ENCODE measurements around the gene RNF5.
"Not testable (repeated sequence)": the region's sequence is repeated elsewhere in the genome, so short reads cannot be mapped to it uniquely, and the experiment has no call there.

Gene RNF5

GRCh38 chr6:32189742-32190053, 11.5 kb downstream of the RNF5 start:
- DNase-seq (ENCODE audit: low spot score) = no peak

GRCh38 chr6:32190054-32190851, 12.0 kb downstream of the RNF5 start, which contains the start of gene PBX2:
Gene PBX2 (minus strand): TSS chr6:32190202. CDS start chr6:32189915, 287 bp downstream.
- peak; percentile 96 for DNase-seq (ENCODE audit: low spot score)

- no peak for DNase-seq (ENCODE audit: low spot score)
Measured at GRCh38 chr6:32190911-32191677, 12.9 kb downstream of the RNF5 start.

GRCh38 chr6:32191696-32192607, 13.7 kb downstream of the RNF5 start:
- no peak for DNase-seq (ENCODE audit: low spot score)

GRCh38 chr6:32192608-32193039, 14.4 kb downstream of the RNF5 start, which contains the start of gene GPSM3:
Gene GPSM3 (minus strand): TSS chr6:32192643. CDS start chr6:32192513, 130 bp downstream.
- no peak for DNase-seq (ENCODE audit: low spot score)

- DNase-seq (ENCODE audit: low spot score) = not testable (repeated sequence)
Measured at GRCh38 chr6:32193096-32193495, 14.9 kb downstream of the RNF5 start.

GRCh38 chr6:32194388-32194787, 16.2 kb downstream of the RNF5 start:
- DNase-seq (ENCODE audit: low spot score) = no peak

GRCh38 chr6:32194825-32195651, 16.8 kb downstream of the RNF5 start:
- DNase-seq (ENCODE audit: low spot score) = no peak

- DNase-seq (ENCODE audit: low spot score) = peak; percentile 100
Measured at GRCh38 chr6:32195652-32195901, 17.4 kb downstream of the RNF5 start.

GRCh38 chr6:32195902-32196681, 17.9 kb downstream of the RNF5 start:
- DNase-seq (ENCODE audit: low spot score) = peak; percentile 92

- DNase-seq (ENCODE audit: low spot score) = no peak
Measured at GRCh38 chr6:32196682-32197616, 18.7 kb downstream of the RNF5 start.

GRCh38 chr6:32198345-32198696, 20.1 kb downstream of the RNF5 start:
- DNase-seq (ENCODE audit: low spot score) = no peak

- no peak for DNase-seq (ENCODE audit: low spot score)
Measured at GRCh38 chr6:32198866-32199265, 20.7 kb downstream of the RNF5 start.

GRCh38 chr6:32200711-32201475, 22.7 kb downstream of the RNF5 start:
- DNase-seq (ENCODE audit: low spot score) = no peak

- DNase-seq (ENCODE audit: low spot score) = no peak
Measured at GRCh38 chr6:32202186-32202585, 24.0 kb downstream of the RNF5 start.

GRCh38 chr6:32203426-32204267, 25.4 kb downstream of the RNF5 start:
- no peak for DNase-seq (ENCODE audit: low spot score)

- DNase-seq (ENCODE audit: low spot score) = no peak
Measured at GRCh38 chr6:32204268-32204715, 26.1 kb downstream of the RNF5 start.

GRCh38 chr6:32208996-32209395, 30.8 kb downstream of the RNF5 start:
- DNase-seq (ENCODE audit: low spot score) = no peak

Data from left forelimb (tissue), 1 donor.